Spleen (tissue), 11 donors: ENCODE results near the gene DNAJB8. TPM values are rescaled to one million over a fixed set of nuclear protein-coding genes. Genes with fewer than 3 reads are reported as not detected.
A peak's percentile ranks its signal among the peaks of the same experiment; 100 is the strongest.

Source experiments
- DNase-seq: peaks from one replicate; pipeline ENCODE4 v3.0.0-alpha.2; 2020
- H3K27ac ChIP-seq, 8 donors: fragments of 200-600 bp; sonication (generic) in 7 of 8; 1 replicate in 4 of 8; 2 replicates in 4 of 8; pipeline versions ENCODE4 v1.5.0 to v1.8.0; 2016 to 2021; ENCODE audit warnings: inconsistent platforms in 4 of 8, mild to moderate bottlenecking in 4 of 8, moderate library complexity in 1 of 8
- H3K27me3 ChIP-seq, 7 donors: fragments of 200-600 bp; sonication (generic) in 6 of 7; replicated peaks in 1 of 7; 1 replicate in 4 of 7; 2 replicates in 3 of 7; pipeline versions ENCODE4 v1.5.0 to v1.8.0; 2016 to 2021; ENCODE audit warnings: inconsistent platforms in 3 of 7, mild to moderate bottlenecking in 1 of 7
- H3K36me3 ChIP-seq, 6 donors: fragments of 200-600 bp; sonication (generic) in 5 of 6; 1 replicate in 4 of 6; 2 replicates in 2 of 6; pipeline versions ENCODE4 v1.5.0 to v1.8.0; 2016 to 2021; ENCODE audit warnings: inconsistent platforms in 2 of 6
- H3K4me1 ChIP-seq, 6 donors: fragments of 200-600 bp; sonication (generic) in 5 of 6; 1 replicate in 3 of 6; 2 replicates in 3 of 6; pipeline versions ENCODE4 v1.5.0 to v1.8.0; 2016 to 2021; ENCODE audit warnings: inconsistent platforms in 3 of 6
- H3K4me3 ChIP-seq, 8 donors: fragments of 200-600 bp; sonication (generic) in 7 of 8; 1 replicate in 4 of 8; 2 replicates in 4 of 8; pipeline versions ENCODE4 v1.5.0 to v1.8.0; 2016 to 2021; ENCODE audit warnings: inconsistent platforms in 4 of 8, mild to moderate bottlenecking in 4 of 8, moderate library complexity in 2 of 8
- H3K9me3 ChIP-seq, 8 donors: fragments of 200-600 bp; sonication (generic) in 7 of 8; 1 replicate in 4 of 8; 2 replicates in 4 of 8; pipeline versions ENCODE4 v1.5.0 to v1.8.0; 2016 to 2021; ENCODE audit warnings: inconsistent platforms in 4 of 8
- CTCF ChIP-seq, 11 experiments: fragments of 200-600 bp in 7 of 11; fragments of 450-650 bp in 4 of 11; sonication (generic) in 4 of 11; IDR thresholded peaks in 8 of 11; conservative IDR thresholded peaks in 3 of 11; 1 replicate in 7 of 11; 2 replicates in 4 of 11; pipeline versions ENCODE4 v1.4.0 to v1.8.0; 2016 to 2021; ENCODE audit warnings: antibody characterized with exemption in 11 of 11, inconsistent platforms in 4 of 11, mild to moderate bottlenecking in 1 of 11
- POLR2A ChIP-seq, 3 donors: fragments of 450-650 bp; IDR thresholded peaks; one replicate each; pipeline ENCODE4 v1.5.1; 2017; ENCODE audit warnings: antibody characterized with exemption in 3 of 3, mild to moderate bottlenecking in 1 of 3
- POLR2AphosphoS5 ChIP-seq, 3 donors: sonication (generic); formaldehyde crosslinking; IDR thresholded peaks; one replicate each; pipeline ENCODE4 v1.5.1; 2017; ENCODE audit warnings: antibody characterized with exemption in 3 of 3
- WGBS, 5 donors: extraction: QIAGEN DNeasy Blood & Tissue Kit in 3 of 5; methylation state at CpG; one replicate each; pipeline versions ENCODE4 v1.1.5 to v1.1.7; 2013 to 2018; 5-methylcytosine and 5-hydroxymethylcytosine counted together
- intact Hi-C: fragments of 100-400 bp; cut with DNase I; formaldehyde crosslinking; loops from one replicate; pipeline ENCODE4 v1.15.0; 2023; ENCODE audit warnings: low total_unique reads
- polyA plus RNA-seq, 3 donors: library from polyadenylated mRNA; stranded (reverse); fragments of 200-250 nt; gene quantifications; one replicate each; pipeline ENCODE4 v1.2.1, GENCODE V29; 2013
- total RNA-seq, 7 donors: library from RNA; depleted of rRNA in 3 of 7; stranded (reverse); fragments of >200 nt in 3 of 7; fragmentation: NEBNext Ultra II Directional in 4 of 7; extraction: Animal tissue kit (Norgen Biotek cat#: 25700) in 4 of 7; gene quantifications; one replicate each; pipeline versions ENCODE4 v1.1.0 to v1.2.1, GENCODE V29; 2016 to 2021
- donor health status: healthy with polysubstance abuse.
- donor health status: DM: no; HTN: no; CAD: no; lungs with moderate emphysema.
- donor health status: DM: no; HTN: no; CAD: no.
- donor health status: Bipolar disorder and iron deficiency.
- donor health status: healthy.
- donor health status: DM: no; HTN: no; CAD: no.
- donor health status: DM: yes; HTN: yes; CAD: no.

DNAJB8 gene
- total and polyA plus RNA-seq, 10 donors, result not detected

DNA sequence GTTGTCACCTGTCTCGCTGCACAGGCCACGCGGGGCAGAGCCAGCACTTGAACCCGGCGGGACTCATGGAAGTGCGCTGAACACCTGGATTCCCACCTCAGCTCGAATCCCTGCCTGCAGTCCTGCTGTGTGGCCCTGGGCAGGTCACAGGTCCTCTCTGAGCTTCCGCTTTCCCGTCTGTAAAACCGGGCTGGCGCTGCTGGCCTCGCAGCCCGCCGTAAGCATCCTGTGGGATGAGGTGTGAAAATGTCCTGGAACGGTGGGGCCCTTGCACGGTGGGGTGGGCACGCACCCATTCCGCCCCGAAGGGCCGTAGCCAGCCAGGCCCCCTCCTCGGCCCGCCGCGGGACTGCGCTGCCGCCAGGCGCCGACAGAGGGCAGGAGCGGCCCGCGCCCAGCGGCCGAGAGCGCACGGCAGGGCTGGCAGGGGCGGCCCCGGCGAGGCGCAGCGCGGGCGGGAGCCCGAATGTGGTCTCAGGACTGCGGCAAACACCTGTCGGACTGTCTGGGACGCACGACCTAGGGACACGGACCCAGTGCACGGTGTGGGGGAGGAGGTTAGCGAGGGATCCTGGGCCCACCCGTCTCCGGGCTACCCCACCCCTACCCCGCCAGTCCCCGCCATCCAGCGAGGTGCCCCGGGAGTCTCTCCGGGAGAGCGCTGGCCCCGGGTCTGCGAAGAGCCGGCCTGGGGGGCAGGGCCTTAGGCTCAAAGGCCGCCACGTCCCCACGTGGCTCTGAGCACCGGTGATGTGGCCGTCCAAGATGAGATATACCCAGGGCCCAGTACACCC is 40.4 kb downstream of the DNAJB8 start:
- peaks cover 0 to 59% (median 0%) of the 10 kb centered on the region in 7 donors for H3K27me3 ChIP-seq
- TF ChIP-seq POLR2A (IDR thresholded peaks at IDR 0.05) (no peak), POLR2AphosphoS5 (IDR thresholded peaks at IDR 0.05) (peak in 2 of 3 donors; percentile 45 to 49), CTCF (IDR thresholded peaks at IDR 0.05 in 8 of 11, conservative IDR thresholded peaks at IDR 0.05 in 3 of 11) (peak; percentile 49 to 97 (median 84))
- peak overlapping the region in 6 of 8 donors; percentile 19 to 62 (median 28) for H3K4me3 ChIP-seq
- no peak overlapping the region for H3K27ac ChIP-seq
- DNase-seq, result peak; percentile 92
- H3K4me1 ChIP-seq, result peaks cover 0 to 13% (median 10%) of the 10 kb centered on the region in 6 donors
- WGBS, 5 donors, result 7 to 17% (median 11%) methylated on average over 10 to 66 of the region's 66 CpGs
- H3K36me3 ChIP-seq, result no peaks in the 10 kb centered on the region
- no peaks in the 10 kb centered on the region for H3K9me3 ChIP-seq
- intact Hi-C loops, result loop anchor here (5.0 to 10.0 kb wide), 3 partner anchors 71 to 181 kb away; no protein-coding TSS in a partner anchor

- intact Hi-C loops, result loop anchor here (5.0 to 10.0 kb wide), 3 partner anchors 72 to 182 kb away; no protein-coding TSS in a partner anchor
- H3K4me3 ChIP-seq, result no peak overlapping the region
- H3K36me3 ChIP-seq, result no peaks in the 10 kb centered on the region
- H3K27me3 ChIP-seq, result peaks cover 0 to 54% (median 0%) of the 10 kb centered on the region in 7 donors
- peaks cover 0 to 13% (median 10%) of the 10 kb centered on the region in 6 donors for H3K4me1 ChIP-seq
- no peak overlapping the region for H3K27ac ChIP-seq
- WGBS, 5 donors, result 60 to 83% (median 73%) methylated on average over 4 to 8 of the region's 8 CpGs
- TF ChIP-seq POLR2AphosphoS5 (IDR thresholded peaks at IDR 0.05) (no peak), CTCF (IDR thresholded peaks at IDR 0.05 in 8 of 11, conservative IDR thresholded peaks at IDR 0.05 in 3 of 11) (no peak), POLR2A (IDR thresholded peaks at IDR 0.05) (no peak)
- no peak for DNase-seq
- no peaks in the 10 kb centered on the region for H3K9me3 ChIP-seq
These were observed 40.9 kb downstream of the DNAJB8 start for GRCh38 chr3:128425846-128426127.

DNA sequence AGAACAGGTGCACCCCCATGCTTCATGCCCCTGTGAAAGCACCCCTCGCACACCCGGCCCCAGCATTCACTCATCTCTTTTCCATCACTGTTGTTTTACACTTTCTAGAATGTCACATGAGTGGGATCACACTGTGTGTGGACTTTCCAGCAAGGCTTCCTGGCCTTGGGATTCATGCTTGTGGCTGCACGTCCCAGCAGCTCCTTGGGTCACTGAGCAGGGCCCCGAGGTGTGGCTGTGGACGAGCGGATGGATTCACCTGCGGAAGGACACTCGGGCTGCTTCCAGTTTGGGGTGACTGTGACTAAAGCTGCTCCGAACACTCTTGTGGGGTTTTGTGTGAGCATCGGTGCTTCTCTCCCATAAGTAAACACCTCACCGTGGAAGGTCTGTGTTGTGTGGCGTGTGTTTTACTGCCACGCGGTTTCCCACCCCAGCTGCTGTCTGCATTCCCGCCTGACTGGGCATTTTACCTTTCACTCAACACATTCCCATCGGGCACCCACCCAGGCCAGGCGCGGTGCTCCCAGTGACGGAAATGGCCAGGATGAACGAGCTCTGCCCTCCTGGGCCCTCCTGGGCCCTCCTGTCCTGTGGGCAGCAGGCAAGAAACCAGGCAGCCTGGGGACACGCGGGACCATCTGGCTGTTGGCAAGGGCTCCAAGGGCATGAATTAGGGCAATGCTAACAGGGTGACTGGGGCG is 41.4 kb downstream of the DNAJB8 start:
- Histone ChIP-seq H3K27me3 (peaks cover 0 to 49% (median 0%) of the 10 kb centered on the region in 7 donors), H3K4me3 (no peak overlapping the region), H3K9me3 (no peaks in the 10 kb centered on the region), H3K4me1 (peaks cover 0 to 13% (median 10%) of the 10 kb centered on the region in 6 donors), H3K27ac (no peak overlapping the region), H3K36me3 (no peaks in the 10 kb centered on the region)
- intact Hi-C loops, result loop anchor here (5.0 to 10.0 kb wide), 3 partner anchors 72 to 182 kb away; no protein-coding TSS in a partner anchor
- DNase-seq, result no peak
- TF ChIP-seq POLR2AphosphoS5 (IDR thresholded peaks at IDR 0.05) (no peak), CTCF (IDR thresholded peaks at IDR 0.05 in 8 of 11, conservative IDR thresholded peaks at IDR 0.05 in 3 of 11) (no peak), POLR2A (IDR thresholded peaks at IDR 0.05) (no peak)
- 88 to 94% (median 90%) methylated on average over 20 to 23 of the region's 23 CpGs for WGBS, 5 donors
